22Rv1 (cell line): ENCODE data around the gene ABLIM2.

Experiments
- H3K27ac ChIP-seq: fragments of 450-650 bp; 2 replicates; pipeline ENCODE4 v1.5.1; 2017
- ZFX ChIP-seq: fragments of 450-650 bp; IDR thresholded peaks from 2 replicates; pipeline ENCODE4 v1.6.1; 2017; ENCODE audit warnings: antibody characterized with exemption, borderline replicate concordance
- TF ChIP-seq, protein P1 (sequence below): fragments of 450-650 bp; IDR thresholded peaks from 2 replicates; pipeline ENCODE4 v1.5.1; 2017; ENCODE audit warnings: mild to moderate bottlenecking

Gene ABLIM2

GRCh38 chr4:8012517-8012916 is 146.1 kb downstream of the ABLIM2 start:
- no peak overlapping the region for H3K27ac ChIP-seq
- TF ChIP-seq ZFX: no peak
- TF ChIP-seq, protein P1, sequence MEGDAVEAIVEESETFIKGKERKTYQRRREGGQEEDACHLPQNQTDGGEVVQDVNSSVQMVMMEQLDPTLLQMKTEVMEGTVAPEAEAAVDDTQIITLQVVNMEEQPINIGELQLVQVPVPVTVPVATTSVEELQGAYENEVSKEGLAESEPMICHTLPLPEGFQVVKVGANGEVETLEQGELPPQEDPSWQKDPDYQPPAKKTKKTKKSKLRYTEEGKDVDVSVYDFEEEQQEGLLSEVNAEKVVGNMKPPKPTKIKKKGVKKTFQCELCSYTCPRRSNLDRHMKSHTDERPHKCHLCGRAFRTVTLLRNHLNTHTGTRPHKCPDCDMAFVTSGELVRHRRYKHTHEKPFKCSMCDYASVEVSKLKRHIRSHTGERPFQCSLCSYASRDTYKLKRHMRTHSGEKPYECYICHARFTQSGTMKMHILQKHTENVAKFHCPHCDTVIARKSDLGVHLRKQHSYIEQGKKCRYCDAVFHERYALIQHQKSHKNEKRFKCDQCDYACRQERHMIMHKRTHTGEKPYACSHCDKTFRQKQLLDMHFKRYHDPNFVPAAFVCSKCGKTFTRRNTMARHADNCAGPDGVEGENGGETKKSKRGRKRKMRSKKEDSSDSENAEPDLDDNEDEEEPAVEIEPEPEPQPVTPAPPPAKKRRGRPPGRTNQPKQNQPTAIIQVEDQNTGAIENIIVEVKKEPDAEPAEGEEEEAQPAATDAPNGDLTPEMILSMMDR: no peak

GRCh38 chr4:8010618-8011017 is 148.0 kb downstream of the ABLIM2 start:
- H3K27ac ChIP-seq: no peak overlapping the region
- no peak for TF ChIP-seq ZFX
- TF ChIP-seq, protein P1: no peak

DNA sequence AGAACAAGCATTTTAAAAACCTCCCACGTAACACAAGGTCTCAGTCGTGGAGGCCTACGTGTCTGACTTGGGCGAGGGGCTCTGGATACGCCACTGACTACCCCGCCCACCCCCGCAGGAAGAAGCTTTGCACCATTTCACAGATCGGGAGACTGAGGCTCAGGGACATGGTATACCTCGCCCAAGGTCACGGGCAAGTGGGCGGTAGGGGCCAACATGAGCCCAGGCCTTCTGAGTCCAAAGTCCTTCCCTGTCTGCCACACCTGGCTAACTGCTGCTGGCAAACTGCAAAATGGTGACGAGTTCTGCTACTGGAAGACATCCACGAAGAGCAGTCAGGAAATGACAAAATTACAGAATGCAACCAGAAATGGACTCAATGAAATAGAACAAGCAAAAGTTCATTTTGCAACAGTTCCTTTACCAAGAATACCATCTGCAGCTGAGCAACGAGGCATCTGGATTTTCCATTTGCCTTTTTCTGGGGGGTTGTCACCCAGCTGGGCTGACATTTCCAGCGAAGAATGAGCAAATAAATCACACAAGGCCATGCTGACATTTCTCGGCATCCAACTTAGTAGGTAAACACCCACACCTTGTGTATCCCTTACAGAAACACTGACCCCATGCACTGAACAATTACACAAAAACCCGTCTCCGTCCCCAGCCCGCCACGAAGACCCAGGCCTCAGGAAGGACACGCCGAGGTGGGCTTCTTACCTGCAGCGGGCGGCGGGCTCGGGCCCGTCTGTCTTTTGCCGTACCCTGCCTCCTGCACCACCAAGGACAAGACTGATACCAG is 148.7 kb downstream of the ABLIM2 start:
- TF ChIP-seq ZFX: no peak
- TF ChIP-seq, protein P1: no peak

DNA sequence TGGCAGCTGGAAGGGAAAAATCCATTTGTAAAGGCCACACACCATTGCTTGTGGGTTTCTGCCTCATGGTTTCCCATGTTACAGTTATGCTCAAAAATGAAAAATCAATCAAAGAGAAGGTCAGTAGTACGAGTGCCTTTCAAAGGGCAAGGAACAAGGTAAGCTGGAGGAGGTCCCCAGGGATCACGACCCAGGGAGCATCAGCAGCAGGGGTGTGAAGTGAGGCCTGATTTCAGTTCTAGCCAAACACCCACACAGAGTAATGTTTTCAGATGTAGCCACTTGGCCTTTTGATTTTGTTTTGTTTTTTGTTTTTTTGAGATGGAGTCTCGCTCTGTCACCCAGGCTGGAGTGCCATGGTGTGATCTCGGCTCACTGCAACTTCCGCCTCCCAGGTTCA is 149.5 kb downstream of the ABLIM2 start:
- H3K27ac ChIP-seq: no peak overlapping the region
- TF ChIP-seq, protein P1: no peak
- TF ChIP-seq ZFX: no peak

More for the DNA sequence above, 148.7 kb downstream of the ABLIM2 start:
- no peak overlapping the region for H3K27ac ChIP-seq

DNA sequence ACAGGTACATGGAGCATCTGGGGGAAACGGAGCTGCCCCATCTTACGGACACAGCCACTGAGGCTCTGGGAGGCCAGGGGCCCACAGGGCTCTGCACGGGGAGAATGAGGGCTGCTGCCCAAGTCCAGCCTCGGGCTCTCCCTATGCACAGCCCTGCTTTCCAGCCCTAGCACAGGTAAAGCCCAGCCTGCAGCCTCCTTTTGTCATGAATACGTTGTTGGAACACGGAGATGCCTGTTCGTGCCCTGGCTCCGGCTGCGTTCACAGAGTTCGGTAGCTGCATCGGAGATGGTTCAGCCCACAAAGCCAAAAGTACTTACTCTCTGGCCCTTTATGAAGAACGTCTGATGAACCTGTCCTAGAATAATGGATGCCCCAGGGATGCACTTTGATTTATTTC is 150.2 kb downstream of the ABLIM2 start:
- no peak overlapping the region for H3K27ac ChIP-seq
- TF ChIP-seq ZFX: no peak
- TF ChIP-seq, protein P1: no peak

DNA sequence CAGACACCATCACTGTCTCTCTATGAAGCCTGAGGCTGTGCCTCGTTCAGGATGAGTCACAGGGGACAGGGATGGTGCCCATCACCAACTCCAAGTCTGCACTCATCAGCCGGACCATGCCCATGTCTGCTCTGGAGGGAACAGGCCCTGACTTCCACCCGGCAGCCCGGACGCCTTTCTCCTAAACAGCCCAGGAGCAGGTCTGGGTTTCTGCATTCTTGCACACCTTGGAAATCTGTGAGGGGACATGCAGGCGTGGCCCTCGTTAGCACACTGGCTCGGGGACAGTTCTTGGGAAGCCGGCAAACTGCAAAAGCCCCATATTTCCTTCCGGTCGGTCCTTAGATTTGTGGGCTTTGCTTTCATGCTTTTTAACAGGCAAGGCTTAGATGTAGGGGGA is 151.0 kb downstream of the ABLIM2 start:
- TF ChIP-seq, protein P1: no peak
- no peak for TF ChIP-seq ZFX
- H3K27ac ChIP-seq: no peak overlapping the region

DNA sequence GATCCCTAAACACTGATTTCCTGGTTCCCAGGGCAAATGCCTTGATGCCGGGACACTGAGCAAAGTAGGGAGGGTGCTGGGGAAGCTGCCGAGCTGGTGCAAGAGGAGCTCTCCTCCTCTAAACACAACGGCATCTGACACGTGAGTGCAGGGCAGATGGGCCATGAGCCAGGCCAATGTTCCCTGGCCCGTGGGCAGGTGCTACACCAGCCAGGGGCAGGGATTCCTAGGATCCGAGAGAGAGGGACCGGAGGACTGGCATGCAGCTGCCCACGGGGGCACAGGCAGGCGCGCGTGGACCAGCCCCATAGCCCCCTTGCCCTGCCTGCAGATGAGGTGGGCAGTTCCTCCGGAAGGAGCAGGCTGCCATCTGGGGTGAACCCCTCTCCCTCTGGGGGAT is 152.1 kb downstream of the ABLIM2 start:
- TF ChIP-seq, protein P1: no peak
- no peak for TF ChIP-seq ZFX
- H3K27ac ChIP-seq: no peak overlapping the region
